ENCODE measurements around the gene DCST1.

DCST1 gene

GRCh38 chr1:155052439-155053395 is 19.1 kb downstream of the DCST1 start:
- no peak for DNase-seq (ENCODE audit: low read depth, low spot score)

- DNase-seq (ENCODE audit: low read depth, low spot score) = no peak
Observed at GRCh38 chr1:155053531-155054105, 20.0 kb downstream of the DCST1 start.

- DNase-seq (ENCODE audit: low read depth, low spot score) = no peak
Observed at GRCh38 chr1:155057104-155057503, 23.5 kb downstream of the DCST1 start.

GRCh38 chr1:155057788-155058211 is 24.2 kb downstream of the DCST1 start:
- DNase-seq (ENCODE audit: low read depth, low spot score) = no peak

- no peak for DNase-seq (ENCODE audit: low read depth, low spot score)
Observed at GRCh38 chr1:155060736-155061135, 27.1 kb downstream of the DCST1 start.

- peak; percentile 65 for DNase-seq (ENCODE audit: low read depth, low spot score)
Observed at GRCh38 chr1:155061381-155062150, 27.9 kb downstream of the DCST1 start.

GRCh38 chr1:155062151-155062686 is 28.6 kb downstream of the DCST1 start:
- DNase-seq (ENCODE audit: low read depth, low spot score) = no peak

- no peak for DNase-seq (ENCODE audit: low read depth, low spot score)
Observed at GRCh38 chr1:155062702-155063411, 29.2 kb downstream of the DCST1 start.

- no peak for DNase-seq (ENCODE audit: low read depth, low spot score)
Observed at GRCh38 chr1:155063550-155064110, 30.0 kb downstream of the DCST1 start, which contains the start of gene EFNA4. EFNA4 (plus strand) TSS chr1:155063740; CDS start chr1:155063824, 84 bp downstream.

GRCh38 chr1:155064111-155064831 is 30.6 kb downstream of the DCST1 start:
- DNase-seq (ENCODE audit: low read depth, low spot score) = no peak

GRCh38 chr1:155064832-155065429 is 31.3 kb downstream of the DCST1 start:
- no peak for DNase-seq (ENCODE audit: low read depth, low spot score)

GRCh38 chr1:155066777-155067176 is 33.2 kb downstream of the DCST1 start:
- DNase-seq (ENCODE audit: low read depth, low spot score) = no peak

GRCh38 chr1:155068599-155068998 is 35.0 kb downstream of the DCST1 start:
- DNase-seq (ENCODE audit: low read depth, low spot score) = no peak

- DNase-seq (ENCODE audit: low read depth, low spot score) = no peak
Observed at GRCh38 chr1:155069551-155070157, 36.0 kb downstream of the DCST1 start.

- no peak for DNase-seq (ENCODE audit: low read depth, low spot score)
Observed at GRCh38 chr1:155070158-155070621, 36.6 kb downstream of the DCST1 start.

GRCh38 chr1:155070721-155071569 is 37.3 kb downstream of the DCST1 start:
- no peak for DNase-seq (ENCODE audit: low read depth, low spot score)

GRCh38 chr1:155071701-155072100 is 38.1 kb downstream of the DCST1 start:
- no peak for DNase-seq (ENCODE audit: low read depth, low spot score)
